AG08396 (cell line): Measurements from ENCODE around the gene FZD2.
A peak's percentile ranks its signal among the peaks of the same experiment; 100 is the strongest.
"Not testable (repeated sequence)": the region's sequence is repeated elsewhere in the genome, so short reads cannot be mapped to it uniquely, and the experiment has no call there.

Experiments
- DNase-seq: peaks from one replicate; pipeline ENCODE4 v3.0.0; 2012; ENCODE audit warnings: low spot score, mixed read lengths

FZD2 gene

GRCh38 chr17:44575403-44575802 is 18.1 kb downstream of the FZD2 start:
- no peak for DNase-seq

GRCh38 chr17:44578947-44579346 is 21.7 kb downstream of the FZD2 start:
- DNase-seq: no peak

GRCh38 chr17:44581868-44582267 is 24.6 kb downstream of the FZD2 start:
- DNase-seq: peak; percentile 41

GRCh38 chr17:44584443-44584842 is 27.2 kb downstream of the FZD2 start:
- no peak for DNase-seq

- DNase-seq: no peak
Measured at GRCh38 chr17:44585315-44585714, 28.0 kb downstream of the FZD2 start.

GRCh38 chr17:44587339-44587738 is 30.1 kb downstream of the FZD2 start:
- peak; percentile 88 for DNase-seq

- no peak for DNase-seq
Measured at GRCh38 chr17:44589316-44590071, 32.2 kb downstream of the FZD2 start.

- DNase-seq: not testable (repeated sequence)
Measured at GRCh38 chr17:44590072-44590462, 32.8 kb downstream of the FZD2 start.

- not testable (repeated sequence) for DNase-seq
Measured at GRCh38 chr17:44590762-44591161, 33.5 kb downstream of the FZD2 start.

- no peak for DNase-seq
Measured at GRCh38 chr17:44591206-44591605, 33.9 kb downstream of the FZD2 start.

GRCh38 chr17:44593156-44593555 is 35.9 kb downstream of the FZD2 start:
- DNase-seq: no peak

- DNase-seq: no peak
Measured at GRCh38 chr17:44595216-44595775, 38.0 kb downstream of the FZD2 start.

- DNase-seq: no peak
Measured at GRCh38 chr17:44598329-44598728, 41.0 kb downstream of the FZD2 start.

GRCh38 chr17:44598932-44599297 is 41.6 kb downstream of the FZD2 start:
- no peak for DNase-seq

- DNase-seq: peak; percentile 86
Measured at GRCh38 chr17:44599298-44600175, 42.3 kb downstream of the FZD2 start.

- no peak for DNase-seq
Measured at GRCh38 chr17:44601539-44601938, 44.3 kb downstream of the FZD2 start.

GRCh38 chr17:44601973-44602372 is 44.7 kb downstream of the FZD2 start:
- DNase-seq: no peak

GRCh38 chr17:44602390-44602789 is 45.1 kb downstream of the FZD2 start:
- no peak for DNase-seq

GRCh38 chr17:44602970-44603369 is 45.7 kb downstream of the FZD2 start:
- no peak for DNase-seq

GRCh38 chr17:44604116-44604761 is 47.0 kb downstream of the FZD2 start:
- no peak for DNase-seq

GRCh38 chr17:44604768-44605485 is 47.6 kb downstream of the FZD2 start:
- no peak for DNase-seq

GRCh38 chr17:44606658-44607057 is 49.4 kb downstream of the FZD2 start:
- DNase-seq: no peak
